Measurements from ENCODE around the gene RIMBP2. TPM values are rescaled to one million over a fixed set of nuclear protein-coding genes. Genes with fewer than 3 reads are reported as not detected.

RIMBP2 gene
- total RNA-seq, 1 donor from 2014 or later = 20.5 TPM

DNA sequence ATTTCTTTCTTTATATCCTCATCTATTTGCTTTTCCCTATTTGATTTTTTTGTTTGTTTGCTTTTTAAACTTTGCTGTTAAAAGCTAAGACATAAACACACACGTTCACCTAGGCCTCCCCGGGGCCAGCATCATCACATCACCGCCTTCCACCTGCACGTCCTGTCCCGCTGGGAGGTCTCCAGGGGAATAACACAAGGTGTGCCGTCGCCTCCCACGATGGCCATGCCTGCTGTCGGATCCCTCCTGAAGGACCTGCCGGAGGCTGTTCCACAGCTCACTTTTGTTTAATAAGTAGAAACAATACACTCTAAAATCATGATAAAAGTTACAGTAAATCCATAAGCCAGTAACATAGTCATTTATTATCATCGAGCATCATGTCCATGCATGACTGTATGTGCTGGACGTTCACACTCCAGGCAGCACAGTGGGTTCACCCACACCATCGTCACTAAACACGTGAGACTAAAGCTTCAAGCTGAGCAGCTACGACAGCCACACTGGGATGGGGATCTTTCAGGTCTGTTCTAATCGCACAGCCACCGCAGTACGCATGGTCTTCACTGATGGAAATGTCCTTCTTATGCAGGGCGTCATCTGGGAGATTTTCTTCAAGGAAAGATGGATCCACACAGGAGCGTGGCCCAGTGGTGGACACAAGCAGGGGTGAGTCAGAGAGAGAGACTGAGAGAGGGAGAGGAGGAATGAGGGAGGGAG is 3.6 kb downstream of the RIMBP2 start:
- Mint-ChIP-seq H3K4me3 (ENCODE audit: unreplicated experiment) (no peak overlapping the region), H3K9me3 (ENCODE audit: unreplicated experiment) (peaks cover 20% of the 10 kb centered on the region), H3K4me1 (ENCODE audit: low read depth, unreplicated experiment) (peaks cover 5% of the 10 kb centered on the region), H3K27me3 (ENCODE audit: unreplicated experiment) (peaks cover 14% of the 10 kb centered on the region), H3K27ac (ENCODE audit: unreplicated experiment) (no peak overlapping the region), H3K36me3 (ENCODE audit: unreplicated experiment) (peaks cover 7% of the 10 kb centered on the region)
- DNase-seq = no peak
- TF ChIP-seq CTCF (IDR thresholded peaks at IDR 0.05; ENCODE audit: partially characterized antibody, unreplicated experiment) = no peak

GRCh38 chr12:130711756-130712155 is 4.3 kb downstream of the RIMBP2 start:
- Mint-ChIP-seq H3K27me3 (ENCODE audit: unreplicated experiment) (peaks cover 14% of the 10 kb centered on the region), H3K9me3 (ENCODE audit: unreplicated experiment) (peaks cover 15% of the 10 kb centered on the region), H3K4me1 (ENCODE audit: low read depth, unreplicated experiment) (peaks cover 5% of the 10 kb centered on the region), H3K27ac (ENCODE audit: unreplicated experiment) (no peak overlapping the region), H3K4me3 (ENCODE audit: unreplicated experiment) (no peak overlapping the region), H3K36me3 (ENCODE audit: unreplicated experiment) (peaks cover 7% of the 10 kb centered on the region)
- TF ChIP-seq CTCF (IDR thresholded peaks at IDR 0.05; ENCODE audit: partially characterized antibody, unreplicated experiment) = no peak
- no peak for DNase-seq

- no peak overlapping the region for H3K4me3 Mint-ChIP-seq (ENCODE audit: unreplicated experiment)
- H3K4me1 Mint-ChIP-seq (ENCODE audit: low read depth, unreplicated experiment) = peaks cover 8% of the 10 kb centered on the region
- H3K36me3 Mint-ChIP-seq (ENCODE audit: unreplicated experiment) = peaks cover 7% of the 10 kb centered on the region
- H3K27me3 Mint-ChIP-seq (ENCODE audit: unreplicated experiment) = peaks cover 10% of the 10 kb centered on the region
- TF ChIP-seq CTCF (IDR thresholded peaks at IDR 0.05; ENCODE audit: partially characterized antibody, unreplicated experiment) = no peak
- peaks cover 11% of the 10 kb centered on the region for H3K9me3 Mint-ChIP-seq (ENCODE audit: unreplicated experiment)
- no peak overlapping the region for H3K27ac Mint-ChIP-seq (ENCODE audit: unreplicated experiment)
- no peak for DNase-seq
These were observed 5.4 kb downstream of the RIMBP2 start for GRCh38 chr12:130710733-130711080.

GRCh38 chr12:130709971-130710732 is 5.9 kb downstream of the RIMBP2 start:
- no peak overlapping the region for H3K4me3 Mint-ChIP-seq (ENCODE audit: unreplicated experiment)
- peaks cover 13% of the 10 kb centered on the region for H3K4me1 Mint-ChIP-seq (ENCODE audit: low read depth, unreplicated experiment)
- peaks cover 11% of the 10 kb centered on the region for H3K9me3 Mint-ChIP-seq (ENCODE audit: unreplicated experiment)
- no peak for TF ChIP-seq CTCF (IDR thresholded peaks at IDR 0.05; ENCODE audit: partially characterized antibody, unreplicated experiment)
- DNase-seq = no peak
- H3K27me3 Mint-ChIP-seq (ENCODE audit: unreplicated experiment) = peaks cover 10% of the 10 kb centered on the region
- H3K27ac Mint-ChIP-seq (ENCODE audit: unreplicated experiment) = no peak overlapping the region
- H3K36me3 Mint-ChIP-seq (ENCODE audit: unreplicated experiment) = peaks cover 7% of the 10 kb centered on the region

Measured in glutamatergic neuron (in vitro differentiated cells).